ENCODE measurements around the gene P2RX5.
A peak's percentile ranks its signal among the peaks of the same experiment; 100 is the strongest.

Gene P2RX5

DNA sequence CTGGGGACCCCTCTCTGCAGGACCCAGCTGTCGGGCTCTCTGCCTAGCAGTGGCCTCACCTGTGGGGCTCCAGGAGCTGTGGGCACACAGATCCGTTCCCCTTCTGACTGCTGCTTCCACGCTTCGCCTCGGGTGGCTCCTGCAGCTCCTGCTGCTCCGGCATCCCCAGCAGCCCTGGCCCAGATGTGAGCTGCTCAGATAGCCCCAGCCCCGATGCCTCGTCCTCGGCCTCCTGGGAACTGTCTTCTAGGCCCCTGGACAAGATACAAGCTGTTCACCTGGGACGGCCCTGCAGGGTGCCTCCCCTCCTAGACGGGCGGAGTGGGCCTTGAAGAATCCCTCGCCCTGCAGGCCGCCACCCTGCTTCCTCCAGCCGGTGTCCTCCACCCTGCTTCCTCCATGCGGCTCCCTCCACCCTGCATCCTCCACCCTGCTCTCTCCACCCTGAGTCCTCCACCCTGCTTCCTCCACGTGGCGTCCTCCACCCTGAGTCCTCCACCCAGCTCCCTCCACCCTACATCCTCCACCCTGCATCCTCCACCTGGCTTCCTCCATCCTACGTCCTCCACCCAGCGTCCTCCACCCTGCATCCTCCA, 16.3 kb downstream of the P2RX5 start:
- DNase-seq = no peak

DNA sequence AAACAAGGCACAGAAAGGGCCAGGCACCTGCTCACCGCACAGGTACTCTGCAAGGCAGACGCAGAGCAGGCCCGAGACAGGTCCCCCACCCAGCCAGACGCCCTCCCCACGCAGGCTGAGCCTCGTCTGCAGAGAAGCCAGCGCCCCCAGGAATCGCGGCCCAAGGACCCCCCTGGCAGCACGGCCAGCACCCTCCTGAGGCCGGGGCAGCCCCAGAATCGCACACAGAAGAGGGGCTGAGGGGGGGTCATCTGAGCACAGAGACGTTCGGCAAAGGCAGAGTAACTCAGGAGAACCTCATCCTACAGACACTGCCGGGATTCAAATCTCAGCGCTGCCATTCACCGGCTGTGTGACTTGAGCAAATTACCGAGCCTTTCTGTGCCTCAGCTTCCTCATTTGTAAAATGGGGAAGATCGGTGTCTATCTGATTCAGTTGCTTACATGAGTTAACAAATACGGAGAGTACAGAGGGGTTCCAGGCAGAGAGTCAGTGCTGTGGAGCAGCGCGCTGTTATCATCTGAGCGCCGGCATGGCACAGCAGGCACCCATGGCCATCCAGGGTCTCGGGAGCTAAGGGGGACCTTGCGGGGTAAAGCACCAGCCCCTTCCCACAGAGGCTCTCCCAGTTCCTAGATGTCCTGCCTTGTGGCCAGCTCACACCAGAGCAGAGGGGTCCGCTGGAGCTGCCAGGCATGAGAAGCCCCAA, 17.0 kb downstream of the P2RX5 start:
- no peak for DNase-seq

DNA sequence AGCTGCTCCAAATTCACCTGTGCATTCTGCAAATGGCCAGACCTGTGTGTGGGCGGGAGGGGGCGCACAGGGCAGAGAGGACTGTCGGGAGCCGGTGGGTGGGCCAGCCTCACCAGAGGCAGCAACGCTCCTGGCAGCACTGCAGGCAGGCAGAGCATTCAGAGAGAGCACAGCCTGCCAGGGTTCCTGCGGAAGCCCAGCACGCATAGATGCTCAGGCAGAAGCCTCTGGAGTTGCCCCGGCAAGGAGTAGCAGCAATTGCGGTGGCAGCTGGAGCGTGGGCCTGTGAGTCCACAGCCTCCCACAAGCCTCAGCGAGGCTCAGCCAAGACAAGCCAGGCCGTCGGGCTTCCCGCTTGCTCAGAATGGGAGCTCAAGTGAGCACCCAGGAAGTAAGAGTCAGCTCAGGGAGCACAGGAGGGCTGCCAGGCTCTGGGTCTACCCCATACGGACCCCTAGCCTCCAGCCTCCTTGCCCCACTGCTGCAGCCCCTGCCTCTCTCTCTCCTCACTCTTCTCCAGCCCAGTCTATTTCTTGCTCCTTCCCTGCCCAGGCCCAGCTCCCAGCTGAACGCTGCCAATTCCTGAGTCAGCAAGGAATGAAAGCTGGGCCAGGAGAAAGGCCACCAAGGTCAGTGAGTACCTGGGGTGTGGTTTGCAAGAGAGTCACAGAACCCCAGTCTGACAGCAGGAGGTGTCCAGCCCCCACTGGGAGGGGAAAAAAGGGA, 17.7 kb downstream of the P2RX5 start:
- DNase-seq = peak in 1 of 14 donors; percentile 20

DNA sequence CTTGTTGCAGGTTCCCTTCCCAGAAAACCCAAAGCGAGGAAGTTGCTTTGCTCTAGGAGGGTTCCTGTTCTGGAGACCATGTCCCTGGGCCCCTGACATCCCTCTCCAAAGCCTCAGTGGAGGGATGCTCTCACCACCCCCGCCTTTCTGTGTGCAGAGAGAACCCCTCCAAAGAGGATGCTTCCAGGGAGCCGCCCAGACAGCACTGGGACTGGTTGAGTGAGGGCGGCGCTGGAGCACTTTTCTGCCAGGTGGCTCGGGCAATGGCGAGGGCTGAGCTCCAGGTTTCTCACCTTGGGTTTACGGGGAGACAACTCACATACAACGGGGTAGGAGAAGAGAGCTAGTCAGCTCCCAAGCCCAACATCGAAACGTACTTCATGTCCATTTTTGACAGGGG, 20.1 kb downstream of the P2RX5 start:
- DNase-seq = no peak

DNA sequence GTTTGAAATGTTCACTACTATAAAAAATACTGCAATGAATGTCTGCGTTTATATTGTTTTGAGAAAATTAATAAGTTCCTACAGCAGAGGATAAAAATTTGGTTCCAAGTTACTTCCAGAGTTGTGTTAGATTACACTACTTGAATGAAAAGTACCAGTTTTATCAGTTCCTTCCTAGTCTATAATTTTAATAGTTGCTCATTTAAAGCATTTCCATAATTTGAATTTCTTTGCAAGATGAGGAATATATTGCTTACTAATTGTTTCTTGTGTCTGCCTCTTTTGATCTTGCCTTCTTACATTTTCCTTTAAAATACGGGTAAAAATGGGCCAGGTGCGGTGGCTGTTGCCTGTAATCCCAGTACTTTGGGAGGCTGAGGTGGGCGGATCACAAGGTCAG, 23.4 kb downstream of the P2RX5 start:
- DNase-seq = no peak

DNA sequence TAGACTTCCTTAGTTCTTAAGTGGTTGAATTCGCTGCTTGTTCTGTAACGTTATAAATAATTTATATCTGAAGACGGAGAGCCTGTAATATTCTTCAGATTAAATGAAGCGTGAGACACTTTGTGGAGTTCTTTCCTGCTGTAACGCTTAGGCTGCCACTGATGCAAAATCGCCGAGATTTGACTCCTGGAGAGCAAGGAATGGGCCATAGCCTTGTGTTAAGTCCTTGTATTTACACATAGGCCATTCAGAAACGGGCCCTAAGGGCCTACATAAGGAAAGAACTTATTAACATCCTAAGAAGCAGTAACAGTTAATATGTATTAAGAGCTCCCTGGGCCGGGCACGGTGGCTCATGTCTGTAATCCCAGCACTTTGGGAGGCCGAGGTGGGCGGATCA, 26.4 kb downstream of the P2RX5 start:
- DNase-seq = no peak

DNA sequence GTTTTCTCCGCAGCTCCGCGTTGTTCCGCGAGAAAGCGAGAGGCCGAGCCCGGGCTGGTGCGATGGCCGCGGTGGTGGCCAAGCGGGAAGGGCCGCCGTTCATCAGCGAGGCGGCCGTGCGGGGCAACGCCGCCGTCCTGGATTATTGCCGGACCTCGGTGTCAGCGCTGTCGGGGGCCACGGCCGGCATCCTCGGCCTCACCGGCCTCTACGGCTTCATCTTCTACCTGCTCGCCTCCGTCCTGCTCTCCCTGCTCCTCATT, 26.9 kb downstream of the P2RX5 start:
- no peak for DNase-seq

DNA sequence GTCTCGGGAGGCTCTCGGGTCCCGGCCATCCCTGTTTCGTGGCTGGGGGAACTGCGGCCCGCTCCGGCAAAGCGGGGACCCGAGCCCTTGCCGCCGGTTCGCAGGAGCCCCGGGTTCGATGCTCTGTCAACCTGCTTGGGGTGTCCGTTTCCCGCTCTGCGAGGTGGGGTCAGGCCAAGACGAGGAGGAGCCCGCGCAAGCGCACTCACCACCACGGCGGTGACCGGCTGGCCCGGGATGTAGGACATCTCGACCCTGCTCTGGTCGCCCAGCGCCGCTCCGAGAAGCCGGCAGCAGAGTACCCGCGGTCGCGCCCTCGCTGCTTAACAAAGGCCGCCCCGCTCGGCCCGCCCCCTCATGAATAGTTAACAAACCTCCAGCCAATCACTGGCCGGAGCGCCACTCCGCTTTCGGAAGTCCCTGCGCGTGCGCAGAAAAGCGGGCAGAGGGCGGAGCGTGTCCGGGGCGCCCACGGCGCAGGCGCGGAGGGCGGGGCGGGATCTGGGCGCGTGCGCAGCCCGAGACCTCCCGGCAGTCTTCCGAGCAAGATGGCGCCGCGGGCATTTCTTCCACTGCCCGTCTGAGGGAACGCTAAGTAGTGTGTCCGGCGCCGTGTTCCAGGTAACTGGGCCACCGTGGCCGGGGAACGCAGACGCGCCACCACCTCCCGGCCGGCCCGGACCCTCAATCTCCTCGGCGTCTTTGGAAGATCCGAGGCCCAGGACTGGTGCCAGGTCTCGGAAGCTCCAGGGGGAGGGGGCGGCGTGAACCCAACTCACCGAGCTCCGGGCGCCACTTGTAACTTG, 27.5 kb downstream of the P2RX5 start, which contains the start of the genes EMC6 and TAX1BP3:
Gene EMC6 (plus strand): TSS at position 534 of the 806 bp plus-strand sequence. CDS start 335 bp downstream, outside the sequence.
Gene TAX1BP3 (minus strand): TSS at position 300 of the 806 bp plus-strand sequence. CDS start 52 bp downstream, at position 248.
- DNase-seq = peak; percentile 82 to 100 (median 97)

DNA sequence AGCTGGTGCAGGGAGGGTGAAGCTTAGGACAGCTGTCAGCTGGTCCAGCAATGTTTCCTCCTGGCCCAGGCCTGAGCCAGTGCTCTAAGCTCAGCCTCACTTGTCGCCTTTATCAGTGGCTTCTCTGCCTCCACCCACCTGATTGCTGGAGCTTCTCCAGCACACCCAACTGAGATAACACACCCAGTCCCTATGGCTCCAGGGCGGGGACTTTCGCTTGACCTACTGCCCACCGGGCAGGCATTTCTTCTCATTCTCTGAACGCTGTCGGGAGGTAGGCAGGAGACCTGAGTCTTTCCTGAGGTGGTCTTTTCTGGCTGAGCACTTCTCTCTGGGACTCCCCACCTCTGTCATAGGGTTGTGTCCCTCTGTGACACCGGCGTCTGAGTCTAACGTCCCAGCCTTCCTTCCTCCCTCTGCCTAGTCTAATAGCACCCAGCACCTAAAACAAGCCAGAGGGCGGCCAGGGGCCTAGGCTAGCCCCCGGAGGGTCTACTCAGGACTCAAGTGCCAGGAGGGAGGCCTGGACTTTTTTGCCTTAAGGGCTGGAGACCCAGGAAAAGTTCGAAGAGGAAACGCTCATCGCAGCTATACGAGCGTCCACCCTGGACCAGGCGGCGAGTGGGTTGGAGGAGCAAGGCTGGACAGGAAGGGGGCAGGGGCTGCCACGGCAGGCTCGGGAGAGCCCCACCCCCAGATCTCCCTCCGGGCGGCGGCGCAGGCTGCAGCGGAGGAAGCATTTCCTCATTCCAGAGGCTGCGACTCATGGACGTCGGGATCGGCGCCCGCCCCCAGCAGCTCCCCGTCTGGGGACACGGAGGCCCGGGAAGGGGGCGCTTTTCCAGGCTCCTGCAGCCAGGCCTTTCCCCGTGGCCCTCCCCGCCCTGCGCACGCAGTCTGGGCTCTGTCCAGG, 28.3 kb downstream of the P2RX5 start:
- peak in 6 of 14 donors; percentile 35 to 85 (median 76) for DNase-seq

DNA sequence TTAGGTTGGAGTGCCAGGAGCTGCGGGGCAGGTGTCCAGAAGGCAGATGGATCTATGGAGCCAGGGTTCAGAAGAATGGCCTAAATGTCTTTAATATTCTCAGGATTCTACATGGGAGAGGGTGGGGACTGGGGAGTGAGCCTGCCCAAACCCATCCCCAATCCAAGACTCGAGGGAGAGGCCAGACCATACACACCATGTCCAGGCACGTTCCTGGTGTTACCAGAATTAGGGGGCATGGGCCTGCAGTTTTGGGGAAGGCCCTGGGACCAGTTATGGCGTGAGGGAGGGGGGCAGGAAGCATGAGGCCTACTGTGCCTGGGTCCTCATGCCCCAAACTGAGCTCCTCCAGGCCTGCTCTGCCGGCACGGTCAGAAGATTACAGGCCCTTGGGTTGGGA, 29.4 kb downstream of the P2RX5 start:
- no peak for DNase-seq

DNA sequence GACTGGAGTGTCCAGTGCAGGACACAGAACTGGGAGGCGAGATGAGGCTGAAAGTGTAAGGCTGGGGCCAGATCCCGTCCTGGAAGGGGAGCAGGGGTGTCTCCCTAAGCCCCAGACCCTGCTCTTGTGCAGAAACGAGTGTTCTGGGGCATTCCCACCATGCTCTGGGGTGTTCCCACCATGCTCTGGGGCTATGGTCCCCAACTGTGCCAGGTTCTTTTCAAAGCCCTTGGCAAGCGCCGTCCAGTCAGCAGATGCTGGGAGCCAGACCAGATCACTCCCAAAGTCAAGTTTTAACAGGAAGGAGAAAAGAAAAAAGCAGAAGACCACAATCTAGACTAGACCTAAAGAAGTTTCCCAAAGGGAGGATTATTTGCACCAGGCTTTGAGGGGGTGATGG, 30.1 kb downstream of the P2RX5 start:
- DNase-seq = peak in 10 of 14 donors; percentile 9 to 54 (median 41)

DNA sequence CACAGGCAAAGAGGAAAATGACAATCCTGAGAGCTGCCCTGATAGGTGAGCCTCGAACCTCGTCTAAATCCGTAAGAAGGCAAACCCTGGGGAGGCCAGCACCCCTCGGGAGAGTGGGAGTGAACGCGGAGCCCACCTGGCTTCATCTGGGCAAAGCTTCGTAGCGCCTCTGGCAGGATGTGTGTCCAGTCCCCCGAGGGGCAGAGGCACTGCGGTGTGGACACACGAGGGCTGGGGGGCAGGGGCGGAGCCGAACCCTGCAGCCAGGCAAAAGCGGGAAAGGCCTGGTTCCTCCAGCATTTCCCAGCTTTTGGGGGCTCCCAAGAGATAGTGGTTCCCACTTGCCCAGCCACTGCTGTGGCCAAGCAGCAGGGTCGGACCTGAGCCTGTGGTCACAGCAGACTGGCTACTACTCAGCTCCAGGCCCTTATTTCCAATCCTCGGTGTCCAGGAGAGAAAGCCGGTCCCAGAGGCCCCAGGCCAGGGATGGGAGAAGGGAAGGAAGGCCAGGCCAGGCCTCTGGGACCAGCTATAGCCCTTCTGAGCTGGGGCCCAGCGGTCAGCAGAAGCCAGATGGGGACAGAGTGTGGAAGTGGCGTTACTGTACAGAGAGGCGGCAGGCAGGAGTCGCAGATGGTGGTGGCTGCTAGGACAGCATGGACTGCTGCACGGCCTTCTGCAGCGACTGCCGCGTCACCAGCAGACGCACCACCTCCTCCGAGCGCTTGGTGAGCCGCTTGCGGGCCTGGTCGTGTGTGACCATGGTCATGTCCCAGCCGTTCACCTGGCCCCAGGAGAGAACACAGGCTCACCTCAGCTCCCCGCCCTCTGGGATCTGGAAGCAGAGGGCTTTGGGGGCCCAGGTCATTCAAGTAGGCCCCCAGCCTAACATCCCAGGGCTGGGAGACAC, 32.6 kb downstream of the P2RX5 start:
- no peak for DNase-seq

DNA sequence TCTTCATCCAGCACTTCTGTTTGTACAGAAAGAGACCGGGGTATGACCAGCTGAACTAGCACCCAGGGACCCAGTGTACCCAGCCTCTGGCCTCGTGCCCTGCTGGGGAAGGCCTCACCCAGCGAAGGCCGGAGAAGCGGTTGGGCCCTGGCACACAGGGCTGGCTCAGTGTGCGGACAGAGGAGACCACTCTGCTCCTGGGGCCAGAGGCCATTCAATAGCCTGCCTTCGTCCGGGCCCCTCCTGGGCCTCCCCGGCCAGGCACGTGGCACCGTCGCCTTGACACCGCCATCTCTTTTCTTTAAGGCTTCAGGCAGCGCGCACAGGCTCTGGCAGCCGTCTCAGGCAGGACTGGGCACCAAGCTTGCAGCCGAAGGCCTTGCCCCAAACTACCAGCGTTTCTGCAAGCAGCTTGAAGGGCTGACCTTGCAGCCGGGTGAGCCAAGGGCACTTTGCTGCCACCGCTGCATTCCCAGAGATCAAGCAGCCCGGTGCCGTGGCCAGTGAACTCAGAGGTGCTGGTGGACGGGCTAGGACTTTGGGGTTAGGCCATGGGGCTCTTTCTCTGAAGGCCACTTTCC, 35.6 kb downstream of the P2RX5 start:
- peak in 6 of 14 donors; percentile 32 to 69 (median 49) for DNase-seq

DNA sequence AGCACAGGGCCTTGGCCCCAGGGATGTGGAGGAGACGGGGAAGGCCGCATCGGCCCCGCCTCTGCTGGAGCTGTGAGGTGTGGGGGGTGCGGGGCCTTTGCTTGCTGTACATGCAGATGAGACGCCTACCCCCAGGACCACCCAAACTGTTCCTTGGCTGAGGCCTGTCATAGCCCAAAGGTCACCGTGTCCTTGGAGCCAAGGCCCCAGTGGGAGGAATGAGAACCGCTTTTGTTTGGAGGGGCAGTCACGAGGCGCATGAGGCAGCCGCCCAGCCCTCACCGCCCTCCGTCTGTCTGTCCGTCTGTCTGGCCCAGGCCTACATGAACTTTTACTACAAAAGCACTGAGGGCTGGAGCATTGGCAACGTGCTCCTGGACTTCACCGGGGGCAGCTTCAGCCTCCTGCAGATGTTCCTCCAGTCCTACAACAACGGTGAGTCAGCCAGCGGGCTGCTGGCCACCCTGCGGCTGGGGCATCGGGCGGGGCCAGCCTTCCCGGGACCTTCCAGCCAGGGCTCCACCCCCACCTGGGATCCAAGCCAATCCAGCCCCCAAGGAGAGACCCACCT, 36.3 kb downstream of the P2RX5 start:
- peak in 7 of 14 donors; percentile 22 to 76 (median 44) for DNase-seq

DNA sequence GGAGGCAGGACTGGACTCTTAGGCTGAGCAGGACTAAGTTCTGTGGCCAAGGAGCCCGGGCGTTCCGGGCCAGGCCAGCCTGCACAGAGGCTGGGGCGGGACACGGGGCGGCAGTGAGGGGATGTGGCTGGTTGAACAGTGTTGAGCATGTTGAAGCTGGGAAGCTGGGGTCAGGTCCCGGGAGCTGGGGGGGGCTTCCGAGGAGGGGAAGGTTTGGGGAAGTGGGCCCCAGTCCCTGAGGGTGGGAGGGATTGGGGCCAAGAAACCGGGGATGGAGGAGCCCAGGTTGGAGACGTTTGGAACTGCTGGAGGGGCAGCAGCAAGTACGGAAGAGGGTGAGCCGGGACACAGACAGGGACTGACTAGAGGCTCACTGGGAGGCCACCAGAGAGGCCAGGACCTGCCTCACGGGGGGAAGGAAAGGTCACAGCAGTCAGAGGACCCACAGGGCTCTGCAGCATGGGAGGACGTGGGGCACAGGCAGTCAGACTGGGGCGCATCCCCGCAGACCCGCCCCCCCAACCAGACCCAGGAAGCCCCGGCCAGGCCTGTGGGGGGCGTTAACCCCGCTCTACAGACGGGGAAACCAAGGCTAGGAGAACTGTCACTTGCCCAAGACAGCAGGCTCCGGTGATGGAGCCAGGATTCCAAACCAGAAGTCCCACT, 37.0 kb downstream of the P2RX5 start:
- DNase-seq = no peak

DNA sequence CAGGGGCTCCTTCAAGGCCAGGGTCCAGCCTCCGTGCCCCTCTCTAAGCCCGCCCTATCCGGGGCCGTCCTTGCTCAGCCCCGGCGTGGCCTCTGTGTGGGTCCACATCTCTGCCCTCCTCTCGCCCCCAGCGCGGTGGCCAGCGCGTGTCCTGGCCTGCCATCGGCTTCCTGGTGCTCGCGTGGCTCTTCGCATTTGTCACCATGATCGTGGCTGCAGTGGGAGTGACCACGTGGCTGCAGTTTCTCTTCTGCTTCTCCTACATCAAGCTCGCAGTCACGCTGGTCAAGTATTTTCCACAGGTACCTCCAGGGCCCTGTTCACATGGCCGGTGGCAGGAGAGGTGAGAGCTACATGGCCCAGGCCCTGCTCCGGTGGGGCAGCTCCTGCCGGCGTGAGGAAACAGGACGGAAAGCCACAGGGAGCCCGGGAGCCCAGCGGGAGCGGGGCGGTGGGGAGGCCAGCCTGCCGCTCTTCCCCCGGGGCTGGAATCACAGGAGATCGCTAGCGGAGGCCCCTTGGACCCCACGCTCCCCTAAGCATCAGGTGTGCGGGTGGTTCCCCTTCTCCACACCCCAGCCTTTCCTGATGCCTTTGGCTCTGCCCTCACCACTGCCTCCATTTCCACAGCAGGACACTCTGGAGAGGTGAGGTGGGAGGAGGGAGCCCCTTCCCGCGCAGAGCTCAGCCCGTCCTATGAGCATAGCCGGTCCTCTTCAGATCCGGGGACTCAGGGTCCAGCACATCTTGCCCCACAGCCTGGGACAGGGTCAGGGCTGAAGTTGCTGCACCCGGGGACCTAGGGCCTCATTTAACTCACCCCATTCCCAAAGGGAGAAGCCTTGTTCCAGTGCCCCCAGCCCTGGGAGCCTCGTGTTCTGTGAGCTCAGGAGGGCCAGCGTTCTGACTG, 37.8 kb downstream of the P2RX5 start:
- DNase-seq = peak in 4 of 14 donors; percentile 25 to 40 (median 26)

DNA sequence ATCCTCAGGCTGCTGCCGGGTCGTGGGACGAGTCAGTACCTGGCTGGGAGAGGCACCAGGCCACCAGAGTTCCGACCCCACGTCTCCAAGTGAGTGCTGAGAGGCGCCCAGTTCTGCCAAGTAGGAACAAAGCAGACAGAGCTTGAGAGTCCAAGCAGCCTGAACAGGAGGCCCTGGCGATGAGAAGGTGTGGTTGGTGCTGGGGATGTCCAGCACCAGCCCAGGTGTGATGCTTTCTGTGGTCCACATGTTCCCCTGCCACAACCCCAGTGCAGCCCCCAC, 38.4 kb downstream of the P2RX5 start:
- DNase-seq = no peak
